Superior temporal gyrus (tissue), 1 donor: ENCODE measurements around the gene KY.

Experiments used
- DNase-seq: peaks from one replicate; pipeline ENCODE4 v3.0.0-alpha.2; 2016; ENCODE audit errors: extremely low spot score

The KY gene

DNA sequence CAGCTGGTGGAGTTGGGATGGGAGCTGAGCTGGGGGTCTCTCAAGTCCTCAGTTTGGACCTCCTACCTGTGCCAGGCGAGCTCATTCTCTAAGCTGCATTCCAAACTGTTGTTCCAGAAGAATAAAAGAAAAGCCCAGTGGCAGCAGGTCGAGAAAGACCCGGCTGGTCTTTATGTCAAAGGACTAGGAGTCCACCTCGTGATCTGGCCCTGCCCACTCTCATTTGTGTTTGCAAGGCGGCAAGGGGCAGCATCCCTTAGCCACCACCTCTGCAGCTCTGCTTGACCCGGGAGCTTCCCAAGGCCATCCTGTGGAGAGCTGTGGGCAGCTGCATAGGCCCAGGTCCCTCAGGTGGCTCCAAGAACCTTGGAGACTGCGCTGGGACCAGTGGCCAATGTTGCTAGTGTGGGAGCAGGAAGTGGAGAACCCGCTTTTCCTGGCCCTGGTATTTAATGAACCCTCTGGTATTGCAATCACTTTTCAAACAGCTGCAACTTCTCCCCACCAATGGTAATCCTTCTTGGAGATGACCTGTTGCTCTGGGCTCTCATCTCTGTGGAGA lies 30.9 kb downstream of the KY start:
- DNase-seq, result no peak

DNA sequence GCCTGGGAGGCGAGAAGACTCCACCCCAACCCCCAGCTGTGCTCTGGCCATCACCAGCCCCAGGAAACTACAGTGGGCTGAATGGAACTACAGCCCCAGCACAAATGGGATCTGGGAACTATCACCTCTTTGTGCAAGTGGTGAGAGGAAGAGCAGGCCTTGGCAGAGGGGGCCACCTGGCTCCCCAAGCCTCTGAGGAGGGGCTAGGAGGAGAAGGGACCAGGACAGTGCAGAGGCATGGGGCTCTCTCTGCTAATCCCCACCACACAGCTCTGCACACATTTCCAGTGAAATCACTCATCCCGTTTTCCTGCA lies 31.6 kb downstream of the KY start:
- DNase-seq, result no peak

DNA sequence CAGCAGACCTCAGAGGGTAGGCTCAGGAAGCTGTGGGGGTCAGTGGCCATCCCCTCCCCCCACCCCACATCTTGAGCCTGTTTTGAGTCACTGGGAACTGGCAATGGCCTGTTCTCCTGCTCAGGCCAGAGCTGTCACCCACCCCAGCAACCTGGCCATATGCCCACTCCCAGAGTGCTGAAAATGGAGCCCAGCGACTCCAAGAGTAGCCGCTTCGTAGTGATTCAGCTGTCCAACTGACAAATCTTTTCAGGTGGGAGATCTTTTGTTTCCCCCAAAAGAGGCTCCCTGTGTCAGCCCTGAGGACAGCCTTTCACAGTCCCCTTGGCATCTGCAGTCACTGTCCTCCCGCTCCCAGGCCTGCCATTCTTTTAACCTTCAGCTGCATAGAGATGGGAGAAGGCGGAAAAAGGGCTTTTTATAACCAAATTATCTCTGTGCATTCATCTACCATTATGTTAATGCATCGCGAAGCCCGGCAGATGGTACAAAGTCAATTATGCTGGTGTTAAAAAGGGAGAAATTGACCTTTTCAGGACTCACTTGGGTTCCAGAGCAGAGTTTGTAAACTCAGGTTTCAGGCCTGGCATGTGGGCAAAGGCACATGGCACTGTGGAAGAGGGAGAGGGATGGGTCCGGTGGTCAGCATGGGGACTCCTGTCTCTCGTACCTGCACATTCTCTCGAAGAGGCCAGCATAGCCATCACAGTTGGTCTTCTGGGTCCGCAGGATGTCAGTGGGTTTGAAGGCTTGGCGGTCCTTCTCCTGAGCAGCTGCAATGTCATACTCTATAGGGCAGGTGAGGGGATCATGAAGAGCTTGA lies 32.1 kb downstream of the KY start:
- no peak for DNase-seq

DNA sequence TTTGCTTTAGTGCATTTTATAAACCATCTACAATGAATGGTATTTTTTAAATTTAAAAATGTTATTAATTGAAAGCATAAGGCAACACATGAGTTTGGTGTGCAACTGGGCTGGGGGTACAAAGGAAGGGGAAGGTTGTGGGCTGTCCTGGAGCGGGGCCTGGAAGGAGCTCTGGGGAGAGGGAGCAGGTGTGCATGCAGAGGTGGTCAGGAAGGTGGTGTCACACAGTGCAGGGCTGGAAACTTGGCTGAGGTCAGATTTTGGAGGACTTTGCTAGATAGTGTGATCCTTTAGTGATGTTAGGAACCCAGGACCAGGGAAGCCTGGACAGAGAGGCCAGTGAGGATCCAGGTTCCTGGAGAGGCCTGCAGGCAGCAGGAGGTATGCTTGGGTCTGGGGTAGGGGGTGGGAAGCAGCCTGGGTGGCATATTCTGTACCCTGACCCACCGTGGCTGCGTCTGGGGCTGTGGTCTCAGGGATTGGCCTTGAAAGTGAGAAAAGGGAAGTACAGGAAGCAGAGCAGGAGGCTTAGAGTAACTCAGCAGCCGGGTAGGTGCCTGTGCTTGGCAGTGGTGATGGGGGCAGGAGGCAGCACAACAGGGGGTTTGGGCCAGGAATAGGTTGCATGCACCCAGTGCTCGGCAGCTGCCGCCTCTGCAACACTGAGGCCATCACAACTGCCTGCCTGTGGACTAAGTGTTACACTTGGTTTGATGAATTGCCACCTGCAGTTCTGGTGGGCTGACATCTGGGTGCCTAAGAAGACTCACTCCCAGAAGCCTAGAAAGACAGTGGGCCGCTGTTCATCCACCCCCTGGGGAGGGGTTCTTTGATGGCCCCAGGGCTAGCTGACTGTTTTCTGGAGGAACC lies 33.0 kb downstream of the KY start:
- no peak for DNase-seq

DNA sequence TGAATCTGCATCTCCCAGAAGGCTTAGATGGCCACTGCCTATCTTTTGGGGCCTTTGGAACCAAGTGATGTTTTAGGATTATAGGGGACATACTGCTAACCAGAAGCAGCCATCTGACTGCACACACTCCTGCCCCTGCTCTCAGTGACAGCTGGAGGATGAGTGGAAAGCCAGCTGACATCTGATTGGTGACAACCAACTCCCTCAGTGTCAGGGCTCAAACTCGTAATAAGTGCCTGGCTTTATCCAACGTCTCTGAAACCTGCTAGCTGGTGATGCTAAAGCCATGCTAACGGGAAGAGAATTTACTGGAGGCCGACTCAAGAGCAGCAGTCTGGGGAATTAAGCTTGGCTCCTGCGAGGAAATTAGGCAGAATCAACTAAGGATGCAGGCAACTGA lies 35.1 kb downstream of the KY start:
- no peak for DNase-seq

DNA sequence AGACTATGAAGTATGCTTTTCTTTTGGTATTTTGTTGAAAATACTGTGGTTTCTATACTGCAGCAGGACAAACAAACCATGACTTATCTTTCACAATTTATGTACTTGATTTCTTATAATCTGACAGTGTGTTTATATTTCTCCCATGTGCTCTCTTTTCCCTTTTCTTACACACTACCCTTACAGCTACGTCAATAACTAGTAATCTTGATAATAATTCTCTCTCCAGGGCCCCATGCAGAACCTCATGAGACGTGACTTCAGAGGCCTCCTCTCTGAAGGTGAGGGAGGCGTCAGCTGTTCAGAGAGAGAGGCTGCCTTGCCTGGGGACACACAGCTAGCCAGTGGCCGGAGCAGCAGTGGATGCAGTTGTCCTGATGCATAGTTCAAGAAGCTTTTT lies 35.9 kb downstream of the KY start:
- no peak for DNase-seq

DNA sequence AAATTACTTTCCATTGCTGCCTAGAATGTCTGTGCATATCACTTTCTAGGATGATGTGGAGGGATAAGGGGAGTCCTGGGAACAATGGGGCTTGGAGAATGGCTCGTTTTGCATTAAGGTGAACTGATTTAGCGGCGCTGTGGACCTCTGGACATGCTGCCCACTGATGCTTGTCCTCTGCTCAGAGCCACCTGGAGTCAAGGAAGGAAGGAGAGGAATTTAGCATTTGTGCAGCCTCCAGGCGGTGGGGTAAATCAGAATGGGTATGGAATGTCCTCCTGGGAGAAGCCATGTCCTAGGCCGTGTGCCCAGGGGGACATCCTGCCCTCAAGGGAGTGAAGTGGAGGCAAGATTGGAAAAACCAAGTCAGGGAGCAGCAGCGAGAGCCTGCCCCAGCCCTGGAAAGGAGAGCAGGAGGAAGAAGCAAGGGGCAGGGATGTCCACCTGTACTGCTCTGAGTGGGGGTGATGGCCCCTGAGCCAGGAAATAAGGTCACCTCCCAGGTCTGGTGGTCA lies 37.8 kb downstream of the KY start:
- no peak for DNase-seq

DNA sequence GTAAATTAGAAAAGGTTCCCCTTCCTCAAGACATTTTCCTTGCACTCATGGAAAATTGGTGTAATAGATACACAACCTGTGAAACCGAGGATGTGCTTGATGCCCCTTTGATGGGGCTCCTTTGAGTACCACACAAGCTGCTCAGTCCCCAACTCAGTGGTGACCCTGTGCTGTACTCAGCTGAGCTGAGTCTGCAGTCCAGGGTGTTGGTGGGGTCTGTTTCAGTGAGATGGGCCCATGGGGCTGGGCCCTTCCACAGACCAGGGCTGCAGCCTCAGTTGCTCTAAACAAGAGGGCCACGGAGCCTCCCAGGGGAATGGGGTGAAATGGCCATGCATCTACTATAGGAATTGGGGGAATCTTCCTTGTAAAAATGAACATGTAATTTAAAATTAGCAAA lies 39.3 kb downstream of the KY start:
- no peak for DNase-seq

DNA sequence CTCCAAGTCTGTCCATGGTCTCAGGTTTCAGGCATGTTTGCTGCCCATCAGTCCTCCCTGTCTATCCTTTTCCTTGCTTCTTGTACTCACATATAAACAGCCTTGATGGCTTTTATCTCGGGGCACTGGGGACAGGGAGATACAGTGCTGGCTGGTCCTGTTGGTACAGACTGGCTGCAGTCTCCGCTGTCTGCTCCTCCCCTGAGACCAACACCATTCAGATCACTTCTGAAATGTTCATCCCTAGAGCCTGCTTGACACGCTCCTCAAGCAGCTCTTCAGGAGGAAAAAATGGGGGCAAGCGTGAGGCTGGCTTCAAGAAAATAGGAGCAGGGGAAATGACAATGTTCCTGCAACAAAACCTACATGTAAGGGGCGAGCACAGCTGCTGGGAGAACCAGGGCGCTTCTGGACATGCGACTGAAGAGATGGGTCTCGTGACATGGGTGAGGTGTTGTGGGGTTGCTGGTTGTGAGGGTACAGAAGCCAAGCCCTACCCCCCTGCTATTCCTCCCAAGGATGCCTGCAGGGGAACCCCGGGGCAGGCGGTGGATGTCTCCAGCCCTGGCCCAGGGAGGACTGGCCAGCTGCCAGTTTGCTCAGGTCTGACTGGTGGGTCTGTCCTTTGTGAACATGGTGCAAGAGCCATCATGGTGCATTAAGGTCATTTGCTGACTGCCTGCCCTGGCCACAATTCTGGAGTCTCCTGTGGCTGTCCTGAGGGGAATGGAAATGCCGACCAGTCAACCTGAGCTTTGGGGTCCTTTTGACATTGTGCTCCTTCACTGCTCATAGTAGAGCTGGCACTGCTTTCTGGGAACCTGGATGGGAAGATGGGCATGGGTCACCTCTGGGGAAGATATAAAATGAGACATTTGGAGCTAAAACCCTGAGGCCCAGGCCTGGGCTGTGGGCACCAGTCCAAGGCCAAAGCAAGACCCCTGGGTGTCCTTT lies 40.1 kb downstream of the KY start:
- no peak for DNase-seq

DNA sequence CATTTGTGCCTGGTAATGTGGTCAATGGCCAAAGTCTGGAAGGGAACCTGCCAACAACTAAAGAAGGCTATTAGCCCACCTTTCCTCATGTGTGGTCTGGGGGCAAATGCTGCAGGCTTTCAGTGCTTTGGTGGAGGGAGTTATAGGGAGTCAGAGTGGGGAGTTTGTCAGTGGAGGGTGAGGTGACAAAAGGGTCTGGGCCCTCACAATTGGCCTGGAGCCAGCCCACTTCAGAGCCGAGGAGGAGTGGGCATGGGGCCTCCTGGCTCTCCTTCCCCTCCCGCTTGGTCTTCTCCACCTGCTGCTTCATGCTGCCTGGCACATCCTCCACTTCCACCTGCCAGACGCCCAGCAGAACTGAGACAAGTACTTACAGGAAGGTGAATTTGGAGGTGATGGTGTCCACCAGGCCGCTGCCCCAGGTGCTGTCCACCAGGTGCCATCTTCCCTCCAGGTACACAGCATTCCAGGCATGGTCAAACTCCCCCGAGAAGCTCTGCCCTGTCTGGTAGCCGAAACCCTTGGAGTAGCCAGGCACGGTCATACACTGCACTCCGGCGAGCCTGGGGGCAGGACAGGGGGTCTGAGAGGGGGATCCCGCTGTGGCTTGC lies 40.9 kb downstream of the KY start:
- DNase-seq, result no peak

DNA sequence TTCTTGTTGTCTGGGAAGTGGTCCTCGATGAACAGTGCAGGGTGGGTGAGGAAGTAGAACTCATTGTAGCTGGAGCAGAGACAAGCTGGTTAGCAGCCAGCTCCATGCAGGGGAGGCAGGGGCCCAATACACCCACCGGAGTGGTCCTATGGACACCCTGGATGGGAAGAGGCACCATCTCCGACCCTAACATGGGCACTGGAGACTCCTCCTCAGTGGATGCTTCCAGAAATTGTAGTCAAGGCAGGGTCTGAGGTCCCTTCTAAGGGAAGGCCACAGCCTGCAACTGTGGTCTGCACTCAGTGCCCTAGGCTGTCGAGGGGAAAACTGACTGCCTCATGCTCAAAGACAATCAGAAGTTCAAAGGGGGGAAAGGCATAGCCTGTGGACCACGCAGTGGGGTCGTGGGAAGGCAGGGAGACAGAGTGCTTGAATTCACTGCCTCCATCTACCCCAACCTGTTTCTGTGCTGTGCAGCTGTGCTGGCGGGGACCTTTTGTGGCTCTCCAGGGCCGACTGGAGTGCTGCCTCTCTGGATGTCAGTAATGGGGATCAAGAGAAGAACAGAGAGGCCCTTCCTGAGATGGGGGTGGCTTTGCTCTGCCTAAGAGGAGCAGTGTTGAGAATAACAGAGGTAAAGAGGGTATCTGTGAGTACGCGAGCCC lies 41.9 kb downstream of the KY start:
- DNase-seq, result no peak

DNA sequence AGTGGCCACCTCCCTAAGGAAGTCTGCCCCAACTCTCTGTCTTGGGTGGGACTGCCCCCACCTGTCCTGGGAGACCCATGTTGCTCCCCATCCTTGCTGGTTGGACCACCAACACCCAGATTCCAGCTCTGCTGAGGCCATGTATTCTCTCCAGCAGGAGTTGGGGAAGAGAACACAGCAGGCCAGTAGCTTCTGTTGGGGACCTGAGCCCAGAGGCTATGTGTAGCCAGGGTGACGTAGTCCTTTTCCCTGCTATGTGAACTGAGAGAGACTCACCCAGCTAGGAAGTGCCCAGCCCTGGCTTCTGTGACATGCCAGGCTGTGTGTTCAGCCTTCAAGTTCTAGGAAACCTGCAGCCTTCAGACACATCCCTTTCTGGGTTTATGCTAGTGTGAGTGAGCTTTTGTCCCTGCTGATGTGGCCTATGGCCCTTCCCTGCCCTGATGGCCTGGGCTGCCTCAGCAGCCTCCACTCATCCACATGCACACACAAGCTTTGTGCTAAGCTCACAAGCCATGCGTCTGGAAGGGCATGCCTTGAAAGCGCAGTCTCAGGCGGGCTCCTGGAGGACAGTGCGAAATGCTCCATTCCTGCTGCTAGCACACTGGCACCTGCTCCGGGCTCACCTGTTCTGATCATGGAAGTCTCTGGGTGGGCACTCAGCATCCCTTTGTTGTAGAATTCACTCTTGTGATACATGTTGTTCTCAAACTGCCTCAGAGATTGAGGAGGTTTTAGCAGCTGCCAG lies 42.6 kb downstream of the KY start:
- no peak for DNase-seq

DNA sequence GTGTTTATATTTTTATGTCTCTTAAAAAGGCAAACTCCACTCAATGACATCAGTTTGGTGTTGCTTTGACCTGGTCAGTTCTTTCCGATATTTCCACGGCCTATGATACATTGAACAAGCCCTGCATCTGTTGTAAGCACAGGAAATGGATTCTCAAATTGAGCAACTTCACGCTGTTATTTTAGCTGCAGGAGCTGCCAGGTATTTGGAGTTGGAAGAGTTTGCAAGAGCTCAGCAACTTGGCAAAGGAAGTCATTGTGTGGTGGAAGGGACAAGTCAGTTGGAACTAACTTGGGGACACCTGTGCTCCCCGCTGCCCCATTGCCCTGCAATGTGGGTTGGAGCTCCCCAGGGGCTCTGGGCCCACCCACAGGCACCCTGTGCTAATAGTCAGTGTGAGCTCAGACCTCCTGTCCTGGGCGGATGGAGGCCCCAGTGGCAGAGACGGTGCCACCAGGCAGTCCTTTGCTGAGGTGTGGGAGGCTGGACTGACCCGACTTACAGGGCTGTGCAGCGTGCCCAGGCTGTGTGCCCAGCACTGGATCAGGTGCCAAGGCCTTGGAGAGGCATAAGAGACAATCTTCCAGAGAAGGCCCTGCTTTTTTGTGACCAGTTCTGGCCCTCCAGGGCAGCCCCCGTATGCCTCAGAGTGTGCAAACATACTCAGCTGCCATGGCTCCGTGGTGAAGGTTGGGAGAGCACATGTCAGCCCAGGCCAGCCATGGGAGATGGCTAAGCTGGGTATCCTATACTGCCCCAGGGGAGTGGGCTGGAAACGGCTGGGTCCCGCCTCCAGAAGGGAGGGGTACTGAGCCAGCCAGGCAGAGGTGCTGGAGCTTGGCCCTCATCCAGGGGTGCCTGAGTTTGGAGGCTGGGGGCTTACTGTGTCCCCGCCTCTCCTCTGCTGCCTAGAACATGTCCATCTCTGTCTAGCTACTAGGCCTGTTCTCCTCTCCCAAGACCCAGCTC lies 43.5 kb downstream of the KY start:
- no peak for DNase-seq

DNA sequence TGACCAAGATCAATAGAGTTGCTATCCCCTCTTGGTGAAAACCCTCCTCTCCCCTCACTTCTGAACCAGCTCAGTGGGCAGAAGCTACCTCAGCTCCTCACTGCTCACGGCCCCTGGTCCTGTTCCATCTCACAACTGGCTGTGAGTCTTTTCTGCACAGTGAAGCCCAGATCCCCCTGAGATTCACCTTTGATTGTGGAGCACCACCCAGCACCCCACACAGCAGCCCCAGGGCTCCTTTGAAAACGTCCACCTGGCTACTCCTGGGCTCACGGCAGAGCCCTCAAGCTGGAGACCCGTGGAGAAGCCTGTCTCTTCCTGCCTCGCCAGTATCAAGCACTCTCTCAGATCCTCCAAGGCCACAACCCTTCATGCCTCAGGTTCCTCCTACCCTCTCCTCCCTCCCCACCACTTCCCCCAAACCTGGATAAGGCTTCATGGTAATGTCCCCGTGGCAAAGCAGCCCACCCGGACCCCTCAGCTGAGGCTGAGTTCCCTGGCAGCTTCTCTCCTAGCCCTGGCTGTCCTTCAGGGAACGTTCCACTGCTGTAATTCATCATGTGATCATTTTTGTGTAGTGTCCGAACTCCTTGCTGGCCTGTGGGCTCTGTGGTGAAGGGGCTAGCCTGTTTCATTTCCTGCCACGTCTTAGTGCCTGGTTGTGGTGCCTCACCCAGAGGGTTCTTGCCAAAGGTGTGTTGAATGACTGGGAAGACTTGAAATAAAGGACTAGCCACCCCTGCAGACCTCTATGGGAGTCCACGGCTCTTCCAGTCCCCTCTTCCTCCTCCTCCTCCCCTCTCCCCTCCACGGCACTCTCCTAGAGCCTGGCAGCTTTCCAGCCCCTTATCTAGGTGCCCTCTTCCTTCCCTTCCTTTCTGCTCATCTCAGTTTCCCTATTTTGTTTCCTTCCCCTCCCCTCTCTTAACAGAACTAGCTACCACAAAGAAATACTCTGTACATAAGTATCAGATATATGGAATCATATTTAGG lies 44.5 kb downstream of the KY start:
- no peak for DNase-seq

DNA sequence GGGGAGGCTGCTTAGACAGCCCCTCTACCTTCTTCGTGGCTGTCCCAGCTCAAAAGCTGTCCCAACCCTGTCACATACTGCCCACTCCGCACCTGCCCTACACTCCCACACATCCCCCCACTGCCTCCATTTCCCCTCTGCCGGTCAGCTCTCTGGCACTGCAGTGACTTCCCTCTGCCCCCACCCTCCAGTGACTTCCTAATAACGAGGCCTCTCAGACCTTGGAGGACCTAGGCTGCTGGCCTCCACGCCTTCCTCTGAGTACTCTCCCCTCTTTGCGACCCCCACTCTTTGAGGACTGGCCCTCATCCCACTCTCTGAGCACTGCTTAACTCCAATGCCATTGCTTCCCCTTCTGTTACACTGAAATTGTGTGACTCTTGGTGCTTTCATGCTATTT lies 45.3 kb downstream of the KY start:
- DNase-seq, result no peak

DNA sequence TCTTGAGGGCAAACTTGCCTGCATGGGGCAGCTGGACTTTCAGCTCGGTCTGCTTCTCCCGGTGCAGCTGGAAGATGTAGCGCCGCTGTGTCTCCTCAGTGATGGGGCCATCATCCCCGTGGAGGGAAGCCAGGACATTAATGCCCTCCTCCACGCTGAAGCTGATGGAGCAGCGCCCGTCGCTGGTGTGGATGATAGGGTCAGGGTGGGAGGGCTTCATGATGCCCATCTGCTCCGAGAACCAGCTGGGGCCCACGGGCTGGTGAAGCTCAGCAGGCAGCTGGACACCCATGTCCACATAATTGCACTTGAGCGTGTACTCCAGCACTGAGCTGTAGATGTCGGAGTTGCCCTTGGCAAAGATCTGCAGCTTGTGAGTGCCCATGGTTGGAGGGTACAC lies 46.9 kb downstream of the KY start:
- DNase-seq, result no peak

DNA sequence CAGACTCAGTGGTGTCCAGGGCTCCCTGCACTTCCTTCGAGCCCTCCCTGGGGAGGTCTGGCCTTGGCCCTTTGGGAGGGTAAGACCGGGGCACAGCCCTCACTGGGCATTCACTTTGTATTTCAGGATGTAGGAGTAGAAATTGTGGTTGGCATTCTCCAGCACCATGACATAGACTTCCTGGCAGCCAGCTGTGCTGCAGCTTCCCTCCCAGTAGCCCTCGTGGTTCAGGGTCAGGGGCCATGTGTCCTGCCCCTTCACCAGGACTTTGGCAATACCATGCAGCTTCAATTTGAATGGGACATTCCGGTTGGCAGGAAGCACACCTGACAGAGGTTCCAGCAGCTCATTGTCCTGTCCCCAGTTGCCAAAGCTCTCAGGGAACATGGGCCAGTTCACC lies 47.3 kb downstream of the KY start:
- no peak for DNase-seq

DNA sequence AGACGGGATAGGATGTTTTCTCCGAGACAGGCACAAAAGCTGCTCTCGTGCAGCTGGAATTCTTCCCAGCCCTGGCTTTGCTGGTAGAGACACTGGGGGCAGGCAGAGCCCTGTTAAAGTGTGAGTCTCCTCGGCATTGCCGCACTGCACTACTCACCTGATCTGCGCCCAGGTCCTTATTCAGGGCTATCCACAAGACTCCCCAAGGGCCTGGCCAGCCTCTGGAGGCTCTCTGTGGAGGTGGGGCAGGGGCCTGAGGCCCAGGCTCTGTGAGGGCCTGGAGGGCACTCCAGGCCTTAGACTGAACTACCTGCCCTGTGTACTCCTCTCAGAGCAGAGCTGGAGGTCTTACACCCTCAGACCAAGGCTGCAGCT lies 48.4 kb downstream of the KY start:
- no peak for DNase-seq
